Loucy (cell line): ENCODE results near the gene SLC9A4.
"Not testable (repeated sequence)": the region's sequence is repeated elsewhere in the genome, so short reads cannot be mapped to it uniquely, and the experiment has no call there.

ENCODE experiments used
- H2AFZ ChIP-seq: fragments of 200-600 bp; sonication (generic); 2 replicates; pipeline ENCODE4 v1.6.0; 2016; ENCODE audit warnings: antibody characterized with exemption, mild to moderate bottlenecking, low read length, moderate library complexity
- H3F3A ChIP-seq: fragments of 200-600 bp; 2 replicates; pipeline ENCODE4 v1.6.0; 2016; ENCODE audit warnings: antibody characterized with exemption, low read depth, mild to moderate bottlenecking
- H3K27me3 ChIP-seq: fragments of 200-600 bp; sonication (generic); 2 replicates; pipeline ENCODE4 v1.6.1; 2014; ENCODE audit warnings: low read length, mild to moderate bottlenecking; ENCODE audit not compliant: insufficient read depth, poor library complexity, severe bottlenecking
- H3K36me3 ChIP-seq: fragments of 200-600 bp; sonication (generic); 2 replicates; pipeline ENCODE4 v1.6.1; 2016; ENCODE audit warnings: low read length; ENCODE audit not compliant: insufficient read depth
- H3K4me1 ChIP-seq: fragments of 200-600 bp; sonication (generic); 2 replicates; pipeline ENCODE4 v1.5.1; 2014; ENCODE audit warnings: low read length, mild to moderate bottlenecking; ENCODE audit not compliant: insufficient read depth, poor library complexity, severe bottlenecking
- H3K4me2 ChIP-seq: fragments of 200-600 bp; sonication (generic); 2 replicates; pipeline ENCODE4 v1.6.0; 2014; ENCODE audit warnings: antibody characterized with exemption, low read length, low read depth, mild to moderate bottlenecking; ENCODE audit not compliant: poor library complexity, severe bottlenecking
- H3K4me3 ChIP-seq: fragments of 200-600 bp; sonication (generic); 2 replicates; pipeline ENCODE4 v1.5.1; 2014; ENCODE audit warnings: low read length, mild to moderate bottlenecking, mixed read lengths; ENCODE audit not compliant: poor library complexity, severe bottlenecking
- H3K79me2 ChIP-seq: fragments of 200-600 bp; sonication (generic); 2 replicates; pipeline ENCODE4 v1.6.1; 2014; ENCODE audit warnings: low read length; ENCODE audit not compliant: insufficient read depth
- H3K9ac ChIP-seq: fragments of 200-600 bp; sonication (generic); 2 replicates; pipeline ENCODE4 v1.6.0; 2014; ENCODE audit warnings: mild to moderate bottlenecking, low read depth, low read length, moderate library complexity; ENCODE audit not compliant: poor library complexity, severe bottlenecking
- H3K9me2 ChIP-seq: fragments of 200-600 bp; sonication (generic); replicated peaks from 2 replicates; pipeline ENCODE4 v1.6.1; 2016; ENCODE audit warnings: low read depth, low read length, mixed read lengths
- H3K9me3 ChIP-seq: fragments of 200-600 bp; sonication (generic); 2 replicates; pipeline ENCODE4 v1.6.1; 2014; ENCODE audit warnings: mild to moderate bottlenecking, antibody characterized with exemption, low read length, low read depth; ENCODE audit not compliant: insufficient read depth
- H4K20me1 ChIP-seq: fragments of 200-600 bp; sonication (generic); 2 replicates; pipeline ENCODE4 v1.6.0; 2014; ENCODE audit warnings: antibody characterized with exemption, low read length, mild to moderate bottlenecking; ENCODE audit not compliant: insufficient read depth, poor library complexity, severe bottlenecking
- EZH2phosphoT487 ChIP-seq: fragments of 200-600 bp; IDR thresholded peaks from 2 replicates; pipeline ENCODE4 v1.6.1; 2018; ENCODE audit warnings: antibody characterized with exemption, mild to moderate bottlenecking, moderate library complexity, borderline replicate concordance
- TF ChIP-seq, protein P1 (sequence below): fragments of 200-600 bp; sonication (generic); conservative IDR thresholded peaks from 2 replicates; pipeline ENCODE4 v1.5.1; 2014; ENCODE audit warnings: mild to moderate bottlenecking, antibody characterized with exemption, low read length

Gene SLC9A4

DNA sequence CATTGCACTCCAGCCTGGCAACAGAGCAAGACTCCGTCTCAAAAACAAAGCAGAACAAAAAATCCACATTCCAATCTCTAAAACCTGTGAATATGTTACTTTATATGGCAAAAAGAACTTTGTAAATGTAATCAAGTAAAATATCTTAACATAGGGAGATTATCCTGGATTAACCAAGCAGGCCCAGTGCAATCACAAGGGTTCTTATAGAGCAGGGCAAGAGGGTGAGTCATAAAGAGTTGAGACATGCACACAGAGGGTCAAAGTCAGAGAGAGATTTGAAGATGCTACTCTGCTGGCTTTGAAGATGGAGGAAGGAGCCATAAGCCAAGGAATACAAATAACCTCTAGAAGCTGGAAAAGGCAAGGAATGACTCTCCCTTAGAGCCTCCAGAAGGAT, 85.4 kb downstream of the SLC9A4 start:
- no peaks in the 10 kb centered on the region for H3K79me2 ChIP-seq
- no peaks in the 10 kb centered on the region for H3K36me3 ChIP-seq
- H3K4me3 ChIP-seq, result no peak overlapping the region
- H3K9me2 ChIP-seq, result no peaks in the 10 kb centered on the region
- H3K27me3 ChIP-seq, result no peaks in the 10 kb centered on the region
- no peaks in the 10 kb centered on the region for H3K9me3 ChIP-seq
- H4K20me1 ChIP-seq, result no peaks in the 10 kb centered on the region
- TF ChIP-seq, protein P1, sequence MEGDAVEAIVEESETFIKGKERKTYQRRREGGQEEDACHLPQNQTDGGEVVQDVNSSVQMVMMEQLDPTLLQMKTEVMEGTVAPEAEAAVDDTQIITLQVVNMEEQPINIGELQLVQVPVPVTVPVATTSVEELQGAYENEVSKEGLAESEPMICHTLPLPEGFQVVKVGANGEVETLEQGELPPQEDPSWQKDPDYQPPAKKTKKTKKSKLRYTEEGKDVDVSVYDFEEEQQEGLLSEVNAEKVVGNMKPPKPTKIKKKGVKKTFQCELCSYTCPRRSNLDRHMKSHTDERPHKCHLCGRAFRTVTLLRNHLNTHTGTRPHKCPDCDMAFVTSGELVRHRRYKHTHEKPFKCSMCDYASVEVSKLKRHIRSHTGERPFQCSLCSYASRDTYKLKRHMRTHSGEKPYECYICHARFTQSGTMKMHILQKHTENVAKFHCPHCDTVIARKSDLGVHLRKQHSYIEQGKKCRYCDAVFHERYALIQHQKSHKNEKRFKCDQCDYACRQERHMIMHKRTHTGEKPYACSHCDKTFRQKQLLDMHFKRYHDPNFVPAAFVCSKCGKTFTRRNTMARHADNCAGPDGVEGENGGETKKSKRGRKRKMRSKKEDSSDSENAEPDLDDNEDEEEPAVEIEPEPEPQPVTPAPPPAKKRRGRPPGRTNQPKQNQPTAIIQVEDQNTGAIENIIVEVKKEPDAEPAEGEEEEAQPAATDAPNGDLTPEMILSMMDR, result no peak
- H3K4me2 ChIP-seq, result no peak overlapping the region
- no peak overlapping the region for H2AFZ ChIP-seq
- no peaks in the 10 kb centered on the region for H3K4me1 ChIP-seq
- H3F3A ChIP-seq, result no peaks in the 10 kb centered on the region
- H3K9ac ChIP-seq, result no peak overlapping the region

DNA sequence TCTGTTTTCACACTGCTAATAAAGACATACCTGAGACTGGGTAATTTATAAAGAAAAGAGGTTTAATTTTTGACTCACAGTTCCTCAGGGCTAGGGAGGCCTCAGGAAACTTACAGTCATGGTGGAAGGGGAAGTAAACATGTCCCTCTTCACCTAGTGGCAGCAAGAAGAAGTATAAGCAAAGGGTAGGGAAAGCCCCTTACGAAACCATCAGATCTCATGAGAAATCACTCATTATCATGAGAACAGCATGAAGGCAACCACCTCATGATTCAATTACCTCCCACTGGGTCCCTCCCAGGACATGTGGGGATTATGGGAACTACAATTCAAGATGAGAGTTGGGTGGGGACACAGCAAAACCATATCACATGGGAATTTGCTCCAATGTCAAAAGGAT, 89.5 kb downstream of the SLC9A4 start:
- H3K27me3 ChIP-seq, H3K9me2 ChIP-seq, H3K9ac ChIP-seq, H3K4me2 ChIP-seq, H3K36me3 ChIP-seq, H3K4me3 ChIP-seq, H4K20me1 ChIP-seq, H3F3A ChIP-seq, H3K4me1 ChIP-seq, H3K79me2 ChIP-seq, H3K9me3 ChIP-seq, H2AFZ ChIP-seq: not testable (repeated sequence)

DNA sequence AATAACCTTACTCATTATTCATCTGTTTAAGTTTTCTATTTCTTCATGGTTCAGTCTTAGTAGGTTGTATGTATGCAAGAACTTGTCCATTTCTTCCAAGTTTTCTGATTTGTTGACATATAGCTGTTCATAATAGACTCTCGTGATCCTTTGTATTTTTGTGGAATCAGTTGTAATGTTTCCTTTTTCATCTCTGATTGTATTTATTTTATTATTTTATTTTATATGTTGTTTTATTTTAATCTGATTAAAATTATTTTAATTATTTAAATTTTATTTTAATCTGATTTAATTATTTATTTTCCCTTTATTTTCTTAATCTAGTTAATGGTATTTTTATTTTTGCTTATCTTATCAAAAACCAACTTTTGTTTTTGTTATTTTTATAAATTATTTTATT, 102.9 kb downstream of the SLC9A4 start:
- no peak overlapping the region for H3K4me3 ChIP-seq
- H3K9me2 ChIP-seq, result no peaks in the 10 kb centered on the region
- no peak overlapping the region for H3K9ac ChIP-seq
- no peak for TF ChIP-seq EZH2phosphoT487
- TF ChIP-seq, protein P1, result no peak
- H3K79me2 ChIP-seq, result no peaks in the 10 kb centered on the region
- no peaks in the 10 kb centered on the region for H3F3A ChIP-seq
- H2AFZ ChIP-seq, result no peak overlapping the region
- H3K27me3 ChIP-seq, result no peaks in the 10 kb centered on the region
- H3K4me2 ChIP-seq, result no peak overlapping the region
- H4K20me1 ChIP-seq, result no peaks in the 10 kb centered on the region
- H3K4me1 ChIP-seq, result no peaks in the 10 kb centered on the region
- no peaks in the 10 kb centered on the region for H3K9me3 ChIP-seq
- H3K36me3 ChIP-seq, result no peaks in the 10 kb centered on the region

DNA sequence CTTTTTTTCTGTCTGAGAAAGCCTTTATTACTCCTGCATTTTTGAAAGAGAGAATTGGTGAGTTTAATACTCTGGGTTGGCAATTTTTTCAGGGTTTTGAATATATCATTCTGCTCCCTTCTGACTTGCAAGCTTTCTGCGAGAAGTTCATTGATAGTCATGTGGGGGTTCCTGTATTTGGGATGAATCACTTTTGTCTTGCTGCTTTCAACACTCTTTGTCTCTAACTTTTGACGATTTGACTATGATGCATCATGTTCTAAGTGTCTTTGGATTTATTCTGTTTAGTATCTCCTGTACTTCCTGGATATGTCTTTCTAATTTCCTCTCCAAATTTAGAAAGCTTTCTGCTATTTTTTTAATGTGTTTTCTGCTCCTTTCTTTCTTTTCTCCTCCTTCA, 105.3 kb downstream of the SLC9A4 start:
- no peak overlapping the region for H3K4me3 ChIP-seq
- no peak for TF ChIP-seq EZH2phosphoT487
- TF ChIP-seq, protein P1, result no peak
- no peaks in the 10 kb centered on the region for H3K9me2 ChIP-seq

More for the DNA sequence above, 105.3 kb downstream of the SLC9A4 start:
- Histone ChIP-seq H3K36me3 (no peaks in the 10 kb centered on the region), H3F3A (no peaks in the 10 kb centered on the region), H2AFZ (no peak overlapping the region), H3K9me3 (no peaks in the 10 kb centered on the region), H3K9ac (no peak overlapping the region), H3K4me2 (no peak overlapping the region), H4K20me1 (no peaks in the 10 kb centered on the region), H3K79me2 (no peaks in the 10 kb centered on the region), H3K4me1 (no peaks in the 10 kb centered on the region), H3K27me3 (no peaks in the 10 kb centered on the region)
